Activated T-helper 1 cell treated with anti-CD3 and anti-CD28 coated beads, Interleukin-12 subunit alpha, Interleukin-12 subunit beta, Interleukin-2, Interleukin-4 antibody, amounts not matched to agents 30 ng/mL and 10 ng/mL and 1 ng/mL, durations not matched to agents 14 hours and 24 hours and 36 hours (primary cell): ENCODE results near the gene FAM117A. TPM values are rescaled to one million over a fixed set of nuclear protein-coding genes. Genes with fewer than 3 reads are reported as not detected.
"Not testable (repeated sequence)": the region's sequence is repeated elsewhere in the genome, so short reads cannot be mapped to it uniquely, and the experiment has no call there.

Experiments
- DNase-seq: peaks from one replicate; pipeline ENCODE4 v3.0.0; 2021; ENCODE audit warnings: low spot score
- H3K27ac Mint-ChIP-seq: one replicate; pipeline ENCODE4 v1.8.0; 2021; ENCODE audit warnings: mild to moderate bottlenecking, mixed read lengths
- H3K27me3 Mint-ChIP-seq: one replicate; pipeline ENCODE4 v1.8.0; 2022; ENCODE audit warnings: mild to moderate bottlenecking, moderate library complexity, mixed read lengths; ENCODE audit not compliant: insufficient read depth
- H3K36me3 Mint-ChIP-seq: one replicate; pipeline ENCODE4 v1.8.0; 2021; ENCODE audit warnings: low read depth, mixed read lengths
- H3K4me1 Mint-ChIP-seq: one replicate; pipeline ENCODE4 v1.8.0; 2021; ENCODE audit warnings: low read depth, mixed read lengths
- H3K4me3 Mint-ChIP-seq: one replicate; pipeline ENCODE4 v1.8.0; 2021; ENCODE audit warnings: mild to moderate bottlenecking, moderate library complexity, mixed read lengths
- H3K9me3 Mint-ChIP-seq: one replicate; pipeline ENCODE4 v1.8.0; 2021; ENCODE audit warnings: mixed read lengths
- intact Hi-C: fragments of 100-400 bp; cut with micrococcal nuclease; formaldehyde crosslinking; loops from one replicate; pipeline ENCODE4 v1.15.1; 2024
- total RNA-seq: library from RNA; stranded (reverse); gene quantifications from 2 replicates; pipeline ENCODE4 v1.2.3, GENCODE V29; 2022

Gene FAM117A
- total RNA-seq, 1 donor from 2014 or later = 13.9 TPM

- Mint-ChIP-seq H3K4me1 (peaks cover 33% of the 10 kb centered on the region), H3K27ac (peak overlapping the region; percentile 64), H3K4me3 (no peak overlapping the region), H3K36me3 (peaks cover 43% of the 10 kb centered on the region), H3K27me3 (no peaks in the 10 kb centered on the region), H3K9me3 (no peaks in the 10 kb centered on the region)
- intact Hi-C loops = no loop called here
- no peak for DNase-seq
Measured at GRCh38 chr17:49729069-49729468, 34.9 kb downstream of the FAM117A start.

- intact Hi-C loops = no loop called here
- DNase-seq = no peak
- Mint-ChIP-seq H3K27me3 (no peaks in the 10 kb centered on the region), H3K4me3 (no peak overlapping the region), H3K36me3 (peaks cover 43% of the 10 kb centered on the region), H3K4me1 (peaks cover 33% of the 10 kb centered on the region), H3K9me3 (no peaks in the 10 kb centered on the region), H3K27ac (peak overlapping the region; percentile 30)
Measured at GRCh38 chr17:49728425-49728824, 35.5 kb downstream of the FAM117A start.

- Mint-ChIP-seq H3K9me3 (no peaks in the 10 kb centered on the region), H3K4me1 (peaks cover 33% of the 10 kb centered on the region), H3K4me3 (no peak overlapping the region), H3K27ac (no peak overlapping the region), H3K36me3 (peaks cover 34% of the 10 kb centered on the region), H3K27me3 (no peaks in the 10 kb centered on the region)
- DNase-seq = no peak
- intact Hi-C loops = no loop called here
Measured at GRCh38 chr17:49727380-49727779, 36.6 kb downstream of the FAM117A start.

GRCh38 chr17:49725452-49726130 lies 38.3 kb downstream of the FAM117A start:
- Mint-ChIP-seq H3K27me3 (no peaks in the 10 kb centered on the region), H3K36me3 (peaks cover 37% of the 10 kb centered on the region), H3K4me3 (no peak overlapping the region), H3K9me3 (no peaks in the 10 kb centered on the region), H3K4me1 (peaks cover 25% of the 10 kb centered on the region), H3K27ac (no peak overlapping the region)
- intact Hi-C loops = no loop called here
- no peak for DNase-seq

GRCh38 chr17:49724552-49724951 lies 39.4 kb downstream of the FAM117A start:
- DNase-seq, H3K9me3 Mint-ChIP-seq, intact Hi-C loops, H3K4me3 Mint-ChIP-seq, H3K27me3 Mint-ChIP-seq, H3K27ac Mint-ChIP-seq: not testable (repeated sequence)
- peaks cover 14% of the 10 kb centered on the region for H3K4me1 Mint-ChIP-seq
- peaks cover 42% of the 10 kb centered on the region for H3K36me3 Mint-ChIP-seq

GRCh38 chr17:49723423-49723822 lies 40.5 kb downstream of the FAM117A start:
- no peaks in the 10 kb centered on the region for H3K9me3 Mint-ChIP-seq
- H3K27ac Mint-ChIP-seq = no peak overlapping the region
- no peak for DNase-seq
- intact Hi-C loops = no loop called here
- no peaks in the 10 kb centered on the region for H3K27me3 Mint-ChIP-seq
- peaks cover 34% of the 10 kb centered on the region for H3K36me3 Mint-ChIP-seq
- H3K4me1 Mint-ChIP-seq = peaks cover 5% of the 10 kb centered on the region
- H3K4me3 Mint-ChIP-seq = no peak overlapping the region

GRCh38 chr17:49722066-49722465 lies 41.9 kb downstream of the FAM117A start:
- intact Hi-C loops = no loop called here
- Mint-ChIP-seq H3K27ac (no peak overlapping the region), H3K4me3 (no peak overlapping the region), H3K4me1 (peaks cover 5% of the 10 kb centered on the region), H3K27me3 (no peaks in the 10 kb centered on the region), H3K36me3 (peaks cover 38% of the 10 kb centered on the region), H3K9me3 (no peaks in the 10 kb centered on the region)
- no peak for DNase-seq

GRCh38 chr17:49717371-49717861 lies 46.5 kb downstream of the FAM117A start:
- Mint-ChIP-seq H3K27ac (peak overlapping the region; percentile 84), H3K4me3 (no peak overlapping the region), H3K4me1 (peaks cover 26% of the 10 kb centered on the region), H3K27me3 (no peaks in the 10 kb centered on the region), H3K36me3 (peaks cover 51% of the 10 kb centered on the region), H3K9me3 (no peaks in the 10 kb centered on the region)
- intact Hi-C loops = loop anchor here (1.0 kb wide), 1 partner anchor 47 kb away; the partner anchor contains the start of gene FAM117A
- no peak for DNase-seq

- intact Hi-C loops = loop anchor here (1.0 kb wide), 1 partner anchor 47 kb away; the partner anchor contains the start of gene FAM117A
- Mint-ChIP-seq H3K9me3 (no peaks in the 10 kb centered on the region), H3K36me3 (peaks cover 49% of the 10 kb centered on the region), H3K4me3 (no peak overlapping the region), H3K27me3 (no peaks in the 10 kb centered on the region), H3K4me1 (peaks cover 26% of the 10 kb centered on the region), H3K27ac (peak overlapping the region; percentile 84)
- DNase-seq = no peak
Measured at GRCh38 chr17:49716668-49717364, 47.1 kb downstream of the FAM117A start.

GRCh38 chr17:49715717-49716279 lies 48.1 kb downstream of the FAM117A start:
- Mint-ChIP-seq H3K9me3 (no peaks in the 10 kb centered on the region), H3K36me3 (peaks cover 42% of the 10 kb centered on the region), H3K27me3 (no peaks in the 10 kb centered on the region), H3K4me3 (peak overlapping the region; percentile 55), H3K27ac (peak overlapping the region; percentile 93), H3K4me1 (peaks cover 26% of the 10 kb centered on the region)
- intact Hi-C loops = loop anchor here (1.0 kb wide), 1 partner anchor 24 kb away; no protein-coding TSS in a partner anchor
- no peak for DNase-seq

GRCh38 chr17:49715216-49715615 lies 48.7 kb downstream of the FAM117A start:
- no peaks in the 10 kb centered on the region for H3K9me3 Mint-ChIP-seq
- DNase-seq = no peak
- peaks cover 40% of the 10 kb centered on the region for H3K36me3 Mint-ChIP-seq
- H3K27me3 Mint-ChIP-seq = no peaks in the 10 kb centered on the region
- peak overlapping the region; percentile 93 for H3K27ac Mint-ChIP-seq
- intact Hi-C loops = loop anchor here (1.0 kb wide), 1 partner anchor 24 kb away; no protein-coding TSS in a partner anchor
- peaks cover 26% of the 10 kb centered on the region for H3K4me1 Mint-ChIP-seq
- H3K4me3 Mint-ChIP-seq = peak overlapping the region; percentile 55

GRCh38 chr17:49708515-49709183 lies 55.3 kb downstream of the FAM117A start:
- intact Hi-C loops = loop anchor here (1.0 to 5.0 kb wide), 11 partner anchors 12 to 387 kb away; partner anchors contain the start of genes DLX3, FAM117A, KAT7 and NGFR
- H3K4me1 Mint-ChIP-seq = peaks cover 40% of the 10 kb centered on the region
- peak overlapping the region; percentile 97 for H3K27ac Mint-ChIP-seq
- no peaks in the 10 kb centered on the region for H3K9me3 Mint-ChIP-seq
- no peak for DNase-seq
- peaks cover 1% of the 10 kb centered on the region for H3K27me3 Mint-ChIP-seq
- H3K4me3 Mint-ChIP-seq = peak overlapping the region; percentile 98
- peaks cover 26% of the 10 kb centered on the region for H3K36me3 Mint-ChIP-seq
